Stimulated activated naive CD4-positive, alpha-beta T cell (primary cell): ENCODE measurements around the gene HES1.
"Not testable (repeated sequence)": the region's sequence is repeated elsewhere in the genome, so short reads cannot be mapped to it uniquely, and the experiment has no call there.

Source experiments
- DNase-seq, 6 experiments: peaks; one replicate each; lab custom pipeline; 2025; lab: John Stamatoyannopoulos, UW

The HES1 gene

GRCh38 chr3:194128202-194128918 lies 7.6 kb upstream of the HES1 start:
- no peak for DNase-seq

DNA sequence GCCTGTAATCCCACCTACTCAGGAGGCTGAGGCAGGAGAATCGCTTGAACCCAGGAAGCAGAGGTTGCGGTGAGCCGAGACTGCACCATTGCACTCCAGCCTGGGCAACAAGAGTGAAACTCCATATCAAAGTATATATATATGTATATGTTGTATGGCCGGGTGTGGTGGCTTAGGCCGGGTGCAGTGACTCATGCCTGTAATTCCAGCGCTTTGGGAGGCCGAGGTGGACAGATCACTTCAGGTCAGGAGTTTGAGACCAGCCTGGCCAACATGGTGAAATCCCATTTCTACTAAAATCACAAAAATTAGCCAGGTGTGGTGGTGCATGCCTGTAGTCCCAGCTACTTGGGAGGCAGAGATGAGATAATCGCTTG lies 7.0 kb upstream of the HES1 start:
- not testable (repeated sequence) for DNase-seq

DNA sequence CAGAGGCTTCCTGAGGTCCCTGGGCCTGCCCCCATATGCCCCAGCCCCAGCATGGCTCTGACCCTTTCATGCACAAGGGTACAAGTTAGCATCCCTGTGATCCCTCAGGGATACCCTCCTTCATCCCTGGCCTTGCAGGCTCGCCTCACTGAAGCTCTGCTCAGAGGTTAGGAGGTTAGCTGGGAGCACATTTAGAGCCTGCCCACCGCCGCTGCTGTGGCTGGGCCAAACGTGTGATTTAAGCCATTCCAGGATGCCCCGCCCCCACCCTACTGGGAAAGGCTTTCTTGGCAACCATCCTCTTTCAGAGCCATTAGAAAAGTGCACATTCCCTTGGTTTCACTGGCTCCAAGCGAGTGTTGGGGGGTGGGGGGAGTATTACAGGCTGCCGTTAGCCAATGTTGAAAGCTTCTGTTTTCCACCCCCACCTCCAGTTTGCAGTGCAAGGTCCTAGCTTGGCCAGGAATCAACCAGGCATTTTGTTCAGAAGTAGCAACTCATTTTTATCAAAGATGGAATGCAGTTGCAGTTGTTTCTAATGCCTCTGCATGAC lies 6.3 kb upstream of the HES1 start:
- DNase-seq: no peak

DNA sequence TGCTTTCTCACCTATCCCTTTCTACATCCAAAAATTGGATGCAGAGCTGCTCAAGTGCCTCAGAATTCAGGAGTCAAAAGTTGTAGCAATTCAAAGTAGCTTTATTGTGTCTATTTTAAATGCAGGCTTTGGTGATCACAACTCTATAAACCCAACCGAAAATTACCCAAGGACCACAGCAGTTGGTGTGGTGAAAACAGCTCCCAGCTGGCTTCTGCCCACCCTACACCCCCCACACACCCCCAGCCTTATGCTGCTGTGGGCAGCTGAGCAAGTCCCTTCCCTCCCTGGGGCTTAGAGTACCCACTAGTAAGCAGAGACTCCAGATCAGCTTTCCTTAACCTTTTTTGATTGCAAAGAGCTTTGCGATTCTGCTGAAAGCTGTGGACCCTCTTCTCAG lies 5.8 kb upstream of the HES1 start:
- DNase-seq: no peak

DNA sequence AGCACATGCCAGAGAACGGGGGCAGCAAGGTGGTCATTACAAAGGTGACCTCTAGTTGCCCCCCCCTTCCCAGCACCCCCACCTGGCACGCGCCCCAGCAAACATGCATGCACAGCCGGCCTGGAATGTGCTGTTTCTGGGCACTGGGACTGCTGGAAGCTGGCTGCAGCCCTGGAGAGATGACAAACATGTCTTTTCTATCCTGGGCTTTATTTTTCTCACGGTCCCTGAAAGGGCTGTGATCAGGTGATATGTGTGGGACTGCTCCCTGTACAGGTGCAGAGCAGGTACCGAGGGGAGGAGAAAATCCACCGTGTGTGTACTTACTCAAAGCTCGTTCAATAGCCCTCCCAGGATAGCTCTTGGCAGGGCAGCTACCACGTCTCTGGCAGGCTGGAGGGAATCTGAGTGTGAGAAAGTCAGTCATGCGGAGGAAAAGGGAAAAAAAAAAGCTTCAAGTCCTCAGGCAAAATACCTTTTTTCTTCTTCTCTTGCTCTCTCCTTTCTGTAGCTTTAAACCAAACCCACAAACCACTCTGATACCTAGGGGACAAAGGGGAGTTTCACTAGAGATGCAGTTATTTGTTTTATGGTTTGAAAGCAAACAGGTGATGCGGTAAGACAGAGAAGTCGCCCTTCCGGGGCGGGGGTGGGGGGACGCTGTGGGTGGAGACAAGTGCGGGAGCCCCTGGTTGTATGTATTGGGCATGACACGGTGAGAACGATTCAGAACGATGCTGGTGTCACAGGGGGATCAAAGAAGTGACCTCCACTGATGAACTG lies 5.0 kb upstream of the HES1 start:
- peak in 1 of 6 experiments; percentile 5 for DNase-seq

DNA sequence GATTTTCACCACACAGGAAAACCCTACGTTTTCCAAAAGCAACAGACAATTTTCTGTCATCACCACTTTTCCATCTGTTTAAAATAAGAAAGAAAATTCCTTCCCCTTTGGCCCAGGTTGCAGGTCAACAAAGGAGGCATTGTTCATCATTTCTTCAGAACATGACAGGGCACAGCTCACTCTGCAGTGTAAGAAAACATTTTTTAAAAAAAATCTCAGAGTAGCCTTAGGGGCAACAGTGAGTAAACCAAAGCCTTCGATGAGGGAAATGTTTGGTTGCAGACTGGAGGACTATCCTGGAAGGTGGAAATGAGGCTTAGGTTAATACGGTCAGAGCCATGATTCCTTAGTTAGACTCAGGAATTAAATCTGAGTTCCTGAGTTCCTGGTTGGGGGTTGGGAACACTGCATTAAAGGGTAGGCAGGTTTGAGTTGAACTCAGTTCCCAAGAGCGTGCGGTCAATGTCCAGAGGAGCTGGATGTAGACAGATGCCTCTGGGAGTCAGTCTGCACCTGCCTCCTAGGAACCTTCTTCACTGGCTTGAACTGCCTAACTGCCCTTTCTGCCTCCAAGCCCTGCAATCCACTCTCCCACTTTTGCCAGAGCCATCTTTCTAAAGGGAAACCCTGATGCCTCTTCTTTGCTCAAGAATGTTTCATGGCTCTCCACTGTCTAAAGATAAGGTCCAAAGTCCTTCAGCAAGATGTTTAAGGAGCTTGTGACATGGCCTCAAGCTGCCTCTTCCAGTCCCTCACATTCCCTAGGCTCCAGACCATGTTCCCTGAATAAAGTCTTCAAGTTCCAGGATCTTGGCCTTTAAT lies 3.3 kb upstream of the HES1 start:
- DNase-seq: no peak

DNA sequence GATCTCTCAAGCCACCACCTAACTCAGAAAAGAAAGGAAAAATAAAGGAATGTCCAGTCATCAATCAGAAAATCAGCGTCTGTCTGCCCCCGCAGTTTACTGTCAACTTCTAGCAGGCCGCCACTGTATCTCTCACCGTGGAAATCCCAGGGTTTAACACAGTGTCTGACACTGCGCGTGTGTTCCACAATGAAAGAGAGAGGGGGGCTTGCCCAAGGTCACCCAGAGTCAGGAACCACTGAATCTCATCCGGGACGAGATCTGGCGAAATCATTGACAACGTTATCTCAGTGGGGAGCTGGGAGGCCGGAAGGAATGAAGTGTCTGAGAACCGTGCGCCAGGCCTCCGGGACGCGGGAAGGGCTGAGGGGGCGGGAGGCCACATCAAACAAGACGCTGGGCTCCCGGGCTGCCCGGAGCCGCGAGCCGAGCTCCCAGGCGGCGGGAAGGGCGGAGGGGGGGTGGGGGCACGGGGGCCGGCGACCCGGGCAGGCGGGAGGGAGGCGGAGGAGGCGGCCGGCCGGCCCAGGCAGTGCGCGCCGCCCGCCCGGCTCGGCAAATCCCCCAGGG lies 2.2 kb upstream of the HES1 start:
- DNase-seq: peak in 2 of 6 experiments; percentile 3 to 9

DNA sequence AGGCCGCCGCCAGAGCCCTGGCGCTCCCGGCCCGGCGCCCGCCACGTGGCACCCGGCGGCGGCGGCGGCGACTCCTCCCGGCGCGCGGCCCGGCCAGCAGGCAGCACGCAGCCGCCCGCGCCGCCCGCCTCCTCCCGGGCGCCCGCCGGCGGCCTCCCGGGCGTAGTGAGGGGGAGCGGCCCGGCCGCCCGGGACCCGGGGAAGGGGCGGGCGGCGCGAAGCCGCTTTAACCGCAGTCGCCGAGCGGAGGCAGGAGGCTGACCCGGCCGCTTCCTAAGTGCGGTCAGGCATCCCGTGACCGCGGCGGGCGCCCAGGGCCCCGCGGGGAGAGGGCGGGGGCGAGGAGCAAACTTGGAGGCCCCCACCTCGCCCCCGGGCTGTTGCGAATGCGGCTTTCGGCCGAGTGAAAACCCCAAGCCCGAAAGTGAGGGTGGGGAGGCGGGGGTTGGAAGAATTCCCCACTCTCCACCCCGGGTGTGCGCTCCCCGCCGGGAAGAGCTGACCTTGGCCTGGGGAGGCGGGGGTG lies 1.7 kb upstream of the HES1 start:
- peak in 2 of 6 experiments; percentile 21 to 51 for DNase-seq

DNA sequence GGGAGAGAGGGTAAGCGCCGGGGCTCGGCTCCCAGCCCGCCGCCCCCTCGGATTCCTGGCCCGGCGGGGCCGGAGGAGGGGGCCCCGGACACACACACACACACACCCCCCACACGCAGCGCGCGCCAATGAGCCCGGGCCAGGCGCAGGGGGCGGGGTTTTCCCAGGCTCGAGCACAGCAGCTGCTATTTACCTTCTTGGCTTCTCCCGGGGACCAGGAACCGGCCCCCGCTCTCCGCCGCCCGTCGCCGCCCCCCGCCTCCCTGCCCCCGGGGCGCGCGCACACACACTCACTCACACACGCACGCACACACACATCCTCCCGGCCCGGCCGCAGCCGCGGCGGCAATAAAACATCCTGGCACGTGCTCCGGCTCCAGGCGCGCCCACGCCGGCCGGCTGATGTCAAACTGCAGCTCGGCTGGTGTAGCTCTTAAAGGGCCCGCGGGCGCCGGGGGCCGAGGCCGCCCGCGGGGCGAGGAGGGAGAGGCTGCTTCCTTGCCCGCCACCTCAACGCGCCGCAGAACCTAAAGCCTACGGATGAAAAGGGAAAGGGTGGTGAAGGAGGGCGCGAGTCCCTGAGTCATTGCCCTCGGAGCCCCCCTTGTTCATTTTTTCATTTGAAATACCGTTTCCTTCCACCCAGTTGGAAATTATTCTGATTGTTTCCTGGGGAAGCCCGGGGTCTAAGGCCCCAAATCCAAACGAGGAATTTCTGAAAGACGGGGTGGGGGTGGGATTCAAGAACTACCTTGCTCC lies 1.0 kb upstream of the HES1 start:
- peak; percentile 51 to 82 (median 67) for DNase-seq

- no peak for DNase-seq
These were observed 487 bp upstream of the HES1 start for GRCh38 chr3:194135516-194135805.

GRCh38 chr3:194136519-194137007 lies 615 bp downstream of the HES1 start:
- peak in 2 of 6 experiments; percentile 11 to 45 for DNase-seq

DNA sequence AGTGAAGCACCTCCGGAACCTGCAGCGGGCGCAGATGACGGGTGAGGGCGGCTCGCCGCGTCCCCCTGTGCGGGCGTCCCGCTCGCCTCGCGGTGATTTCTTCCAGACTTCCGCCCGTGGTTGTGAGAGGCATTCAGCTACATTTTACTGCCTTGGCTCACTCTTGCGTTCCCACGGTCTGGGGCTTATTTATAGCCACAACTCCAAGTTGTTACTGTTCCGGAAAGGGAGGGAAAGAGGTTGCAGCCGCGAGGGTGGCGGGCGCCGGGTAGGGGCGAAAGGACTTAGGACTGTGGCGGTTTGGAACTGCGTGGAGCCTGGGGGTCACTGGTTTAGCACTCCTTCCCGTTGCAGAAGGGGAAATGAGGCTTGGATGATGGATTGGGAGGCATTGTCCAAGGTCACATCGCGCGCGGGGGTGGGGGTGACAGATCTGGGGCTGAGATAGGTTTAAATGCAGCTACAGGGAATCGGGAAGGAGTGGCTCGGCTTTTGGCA lies 1.1 kb downstream of the HES1 start:
- DNase-seq: peak in 5 of 6 experiments; percentile 9 to 45 (median 14)

- peak in 5 of 6 experiments; percentile 18 to 51 (median 37) for DNase-seq
These were observed 1.8 kb downstream of the HES1 start for GRCh38 chr3:194137506-194138474.

DNA sequence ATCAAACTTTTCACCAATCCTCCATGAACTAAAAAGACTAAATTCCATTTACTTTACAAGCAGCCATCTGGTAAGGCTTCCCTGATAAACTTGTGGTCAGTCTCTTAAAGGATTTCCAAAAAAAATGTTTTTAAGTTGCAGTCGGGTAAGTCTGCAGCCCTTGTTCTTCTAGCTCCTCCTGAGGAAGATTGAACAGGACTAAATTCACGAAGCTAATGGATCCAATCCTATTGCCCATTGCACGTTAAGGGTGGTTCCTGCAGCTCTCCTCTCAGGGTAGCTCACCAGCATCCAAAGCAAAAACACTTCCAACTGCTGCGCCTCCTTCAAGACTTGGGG lies 2.8 kb downstream of the HES1 start:
- no peak for DNase-seq

- DNase-seq: no peak
These were observed 3.3 kb downstream of the HES1 start for GRCh38 chr3:194139071-194139813.

- no peak for DNase-seq
These were observed 4.0 kb downstream of the HES1 start for GRCh38 chr3:194139814-194140391.

- DNase-seq: peak in 3 of 6 experiments; percentile 14 to 29 (median 15)
These were observed 4.8 kb downstream of the HES1 start for GRCh38 chr3:194140520-194141414.
